ENCODE results near the gene STX1A.

DNA sequence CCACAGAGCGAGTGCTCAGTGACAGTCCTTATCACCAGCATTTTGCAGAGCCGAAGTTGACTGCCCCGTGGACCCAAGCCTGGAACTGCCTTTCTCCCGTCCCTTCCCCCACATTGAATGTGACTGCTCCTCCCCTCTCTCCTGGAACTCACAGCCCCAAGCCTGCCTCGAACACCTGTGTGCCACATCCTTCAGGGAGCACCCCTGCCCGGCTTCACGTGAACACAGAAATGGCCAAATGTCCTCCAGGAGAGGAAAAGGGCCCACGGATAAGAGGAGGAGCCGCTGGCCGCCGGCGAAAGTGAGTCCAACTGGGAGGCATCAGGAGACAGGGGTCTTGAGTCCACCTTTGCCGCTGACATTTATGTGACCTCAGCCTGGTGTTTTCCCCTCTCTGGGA lies 16.2 kb downstream of the STX1A start:
- TF ChIP-seq CTCF (IDR thresholded peaks at IDR 0.05) = no peak
- TF ChIP-seq POLR2A (IDR thresholded peaks at IDR 0.05) = no peak

Data from heart left ventricle (tissue), 13 donors.